GM12878 (cell line): ENCODE data around the gene TK2. TPM values are rescaled to one million over a fixed set of nuclear protein-coding genes. Genes with fewer than 3 reads are reported as not detected.

Source experiments
- CREM ChIP-seq: IDR thresholded peaks from 2 replicates; pipeline ENCODE4 v1.6.1; 2014; ENCODE audit warnings: antibody characterized with exemption, low read depth
- EED ChIP-seq: sonication (generic); IDR thresholded peaks from 2 replicates; pipeline ENCODE4 v1.6.1; 2016; ENCODE audit warnings: antibody characterized with exemption, low read depth
- EGR1 ChIP-seq, 2 experiments: IDR thresholded peaks; 1 replicate in 1 of 2; 2 replicates in 1 of 2; pipeline ENCODE4 v1.6.1; 2011 to 2012; ENCODE audit warnings: low read depth in 2 of 2, low read length in 2 of 2, borderline replicate concordance in 1 of 2, mild to moderate bottlenecking in 1 of 2, moderate library complexity in 1 of 2
- ETV6 ChIP-seq, 2 experiments: fragments of 450-650 bp in 1 of 2; IDR thresholded peaks in 1 of 2; conservative IDR thresholded peaks in 1 of 2; 2 replicates each; pipeline ENCODE4 v1.6.1; 2014; ENCODE audit warnings: antibody characterized with exemption in 1 of 2, borderline replicate concordance in 1 of 2, low read depth in 1 of 2, mild to moderate bottlenecking in 1 of 2, moderate library complexity in 1 of 2
- EZH2 ChIP-seq: IDR thresholded peaks from 2 replicates; pipeline ENCODE4 v1.6.1; 2012; ENCODE audit warnings: low read depth, mild to moderate bottlenecking, control low read depth, inconsistent platforms, low read length, borderline replicate concordance; ENCODE audit not compliant: control insufficient read depth
- GATAD2B ChIP-seq: fragments of 450-650 bp; conservative IDR thresholded peaks from 2 replicates; pipeline ENCODE4 v1.6.1; 2017; ENCODE audit warnings: low read depth, mild to moderate bottlenecking, moderate library complexity
- IRF5 ChIP-seq: fragments of 450-650 bp; IDR thresholded peaks from 2 replicates; pipeline ENCODE4 v1.6.1; 2017; ENCODE audit warnings: borderline replicate concordance
- KLF5 ChIP-seq: fragments of 450-650 bp; IDR thresholded peaks from 2 replicates; pipeline ENCODE4 v1.6.1; 2014; ENCODE audit warnings: mild to moderate bottlenecking; ENCODE audit not compliant: partially characterized antibody
- MEF2A ChIP-seq: IDR thresholded peaks from 2 replicates; pipeline ENCODE4 v1.6.1; 2011; ENCODE audit warnings: low read depth, mild to moderate bottlenecking, low read length, moderate library complexity; ENCODE audit not compliant: insufficient read depth
- NBN ChIP-seq: fragments of 450-650 bp; IDR thresholded peaks from 2 replicates; pipeline ENCODE4 v1.6.1; 2016
- PAX5 ChIP-seq: IDR thresholded peaks from 2 replicates; pipeline ENCODE4 v1.6.1; 2011; ENCODE audit warnings: low read depth, low read length, borderline replicate concordance
- RCOR1 ChIP-seq: conservative IDR thresholded peaks from 2 replicates; pipeline ENCODE4 v1.6.1; 2012; ENCODE audit warnings: low read depth, low read length, improper control_type of control experiment
- SIN3A ChIP-seq: IDR thresholded peaks from 2 replicates; pipeline ENCODE4 v1.6.1; 2012; ENCODE audit warnings: low read depth, low read length, improper control_type of control experiment
- SP1 ChIP-seq: IDR thresholded peaks from one replicate; pipeline ENCODE4 v1.6.1; 2011; ENCODE audit warnings: low read depth, low read length
- TCF12 ChIP-seq: IDR thresholded peaks from 2 replicates; pipeline ENCODE4 v1.6.1; 2011; ENCODE audit warnings: low read depth, mild to moderate bottlenecking, low read length
- USF2 ChIP-seq: IDR thresholded peaks from 2 replicates; pipeline ENCODE4 v1.6.1; 2011; ENCODE audit warnings: low read depth, low read length, improper control_type of control experiment, borderline replicate concordance
- YY1 ChIP-seq: IDR thresholded peaks from 2 replicates; pipeline ENCODE4 v1.6.1; 2011; ENCODE audit warnings: low read depth, mild to moderate bottlenecking, low read length
- ZNF24 ChIP-seq: fragments of 450-650 bp; IDR thresholded peaks from 2 replicates; pipeline ENCODE4 v1.6.1; 2017; ENCODE audit warnings: antibody characterized with exemption, mild to moderate bottlenecking
- polyA plus RNA-seq, 11 experiments: library from polyadenylated mRNA; depleted of rRNA in 4 of 11; unstranded in 6 of 11; stranded (reverse) in 5 of 11; fragments of >200 nt; fragmentation: Nextera tagmentation in 4 of 11; fragmentation: Illumina TruSeq in 1 of 11; extraction: Ambion mirVana in 4 of 11; extraction: Trizol in 1 of 11; gene quantifications; 1 replicate in 1 of 11; 2 replicates in 10 of 11; pipeline versions ENCODE4 v1.2.1 to v1.2.3, GENCODE V29; 2011 to 2016; ENCODE audit warnings: inconsistent platforms in 2 of 11, missing spikeins in 2 of 11, low read depth in 1 of 11
- total RNA-seq, 4 experiments: library from RNA; depleted of rRNA in 3 of 4; stranded (reverse); fragments of >200 nt in 3 of 4; fragmentation: Illumina TruSeq in 1 of 4; extraction: Trizol in 1 of 4; gene quantifications; 2 replicates each; pipeline versions ENCODE4 v1.2.1 to v1.2.3, GENCODE V29; 2013 to 2021
- TF ChIP-seq, protein P1 (sequence below): IDR thresholded peaks from 2 replicates; pipeline ENCODE4 v1.6.1; 2011; ENCODE audit warnings: borderline replicate concordance, low read depth, mild to moderate bottlenecking, moderate library complexity, mixed read lengths, low read length; ENCODE audit not compliant: insufficient read depth; ENCODE audit errors: extremely low read length
- TF ChIP-seq, protein P2 (sequence below): fragments of 450-650 bp; formaldehyde crosslinking; IDR thresholded peaks from 2 replicates; pipeline ENCODE4 v1.4.0; 2020; ENCODE audit warnings: mild to moderate bottlenecking, moderate library complexity

Gene TK2
- total and polyA plus RNA-seq, 10 of the 15 experiments (the other 5 are each of a cell fraction or from before 2014, with no cell fraction given): 1.3 to 12.4 (median 3.0) TPM

DNA sequence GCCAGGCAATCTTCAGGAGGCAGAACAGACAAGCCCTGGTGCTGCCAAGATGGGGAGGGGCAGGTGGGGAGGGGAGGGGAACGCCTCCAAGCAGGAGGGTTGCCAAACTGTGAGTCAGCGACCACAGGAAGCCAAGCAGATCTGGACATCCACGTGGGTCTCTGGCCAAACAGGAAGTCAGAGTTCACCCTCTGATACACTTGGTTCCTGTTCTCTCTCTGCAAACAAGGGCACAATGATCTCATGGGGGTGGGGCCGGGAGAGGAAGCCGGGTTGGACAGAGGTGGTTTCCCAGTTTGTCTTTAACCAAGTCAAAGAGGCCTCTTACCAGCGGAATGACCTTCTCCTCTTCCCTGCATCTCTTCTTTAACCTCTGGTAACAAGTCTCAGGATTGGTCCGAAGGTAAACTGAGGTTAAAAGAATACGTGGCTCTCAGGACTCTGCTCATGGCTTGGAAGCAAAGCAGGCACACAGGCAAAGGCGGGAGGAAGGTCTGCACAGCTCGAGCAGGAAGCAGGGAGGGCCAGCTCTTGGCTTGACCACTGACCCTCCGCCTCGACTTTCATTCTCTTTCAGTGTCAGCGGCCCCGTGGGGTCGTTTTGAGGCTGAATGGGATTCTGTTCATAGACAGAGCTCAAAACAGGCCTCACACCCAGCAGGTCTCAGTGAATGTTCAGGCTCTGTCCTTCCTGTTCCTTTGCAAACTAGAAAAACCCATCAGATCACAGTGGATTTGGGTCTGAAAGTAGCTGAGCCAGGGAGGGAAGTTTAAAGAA lies 32.9 kb downstream of the TK2 start (continued):
- TF ChIP-seq GATAD2B (0 out of 2 replicates have a peak, but pooled peaks have one; percentile 22), SP1 (no peak), IRF5 (no peak), EED (peak; percentile 87), YY1 (no peak), SIN3A (no peak), KLF5 (no peak), MEF2A (peak; percentile 88), ZNF24 (no peak), USF2 (peak; percentile 58), PAX5 (peak; percentile 100), RCOR1 (0 out of 2 replicates have a peak, but pooled peaks have one; percentile 85), NBN (peak; percentile 79), TCF12 (peak; percentile 73; the same call in 1 of the 2 replicates), CREM (peak; percentile 53; the same call in 1 of the 2 replicates), EZH2 (no peak), ETV6 (conservative IDR thresholded peaks at IDR 0.05 in 1 of 2, IDR thresholded peaks at IDR 0.05 in 1 of 2; ENCODE audit: borderline replicate concordance in 1 of 2, low read depth in 1 of 2) (peak in 1 of 2 experiments; percentile 90; a peak in 2 of 4 replicates), EGR1 (IDR thresholded peaks at IDR 0.05; ENCODE audit: borderline replicate concordance in 1 of 2, low read depth in 2 of 2, low read length in 2 of 2) (peak in 1 of 2 experiments; percentile 46; a peak in 2 of 3 replicates)
- TF ChIP-seq, protein P1, sequence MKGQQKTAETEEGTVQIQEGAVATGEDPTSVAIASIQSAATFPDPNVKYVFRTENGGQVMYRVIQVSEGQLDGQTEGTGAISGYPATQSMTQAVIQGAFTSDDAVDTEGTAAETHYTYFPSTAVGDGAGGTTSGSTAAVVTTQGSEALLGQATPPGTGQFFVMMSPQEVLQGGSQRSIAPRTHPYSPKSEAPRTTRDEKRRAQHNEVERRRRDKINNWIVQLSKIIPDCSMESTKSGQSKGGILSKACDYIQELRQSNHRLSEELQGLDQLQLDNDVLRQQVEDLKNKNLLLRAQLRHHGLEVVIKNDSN: peak; percentile 65
- TF ChIP-seq, protein P2, sequence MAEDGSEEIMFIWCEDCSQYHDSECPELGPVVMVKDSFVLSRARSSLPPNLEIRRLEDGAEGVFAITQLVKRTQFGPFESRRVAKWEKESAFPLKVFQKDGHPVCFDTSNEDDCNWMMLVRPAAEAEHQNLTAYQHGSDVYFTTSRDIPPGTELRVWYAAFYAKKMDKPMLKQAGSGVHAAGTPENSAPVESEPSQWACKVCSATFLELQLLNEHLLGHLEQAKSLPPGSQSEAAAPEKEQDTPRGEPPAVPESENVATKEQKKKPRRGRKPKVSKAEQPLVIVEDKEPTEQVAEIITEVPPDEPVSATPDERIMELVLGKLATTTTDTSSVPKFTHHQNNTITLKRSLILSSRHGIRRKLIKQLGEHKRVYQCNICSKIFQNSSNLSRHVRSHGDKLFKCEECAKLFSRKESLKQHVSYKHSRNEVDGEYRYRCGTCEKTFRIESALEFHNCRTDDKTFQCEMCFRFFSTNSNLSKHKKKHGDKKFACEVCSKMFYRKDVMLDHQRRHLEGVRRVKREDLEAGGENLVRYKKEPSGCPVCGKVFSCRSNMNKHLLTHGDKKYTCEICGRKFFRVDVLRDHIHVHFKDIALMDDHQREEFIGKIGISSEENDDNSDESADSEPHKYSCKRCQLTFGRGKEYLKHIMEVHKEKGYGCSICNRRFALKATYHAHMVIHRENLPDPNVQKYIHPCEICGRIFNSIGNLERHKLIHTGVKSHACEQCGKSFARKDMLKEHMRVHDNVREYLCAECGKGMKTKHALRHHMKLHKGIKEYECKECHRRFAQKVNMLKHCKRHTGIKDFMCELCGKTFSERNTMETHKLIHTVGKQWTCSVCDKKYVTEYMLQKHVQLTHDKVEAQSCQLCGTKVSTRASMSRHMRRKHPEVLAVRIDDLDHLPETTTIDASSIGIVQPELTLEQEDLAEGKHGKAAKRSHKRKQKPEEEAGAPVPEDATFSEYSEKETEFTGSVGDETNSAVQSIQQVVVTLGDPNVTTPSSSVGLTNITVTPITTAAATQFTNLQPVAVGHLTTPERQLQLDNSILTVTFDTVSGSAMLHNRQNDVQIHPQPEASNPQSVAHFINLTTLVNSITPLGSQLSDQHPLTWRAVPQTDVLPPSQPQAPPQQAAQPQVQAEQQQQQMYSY (CRISPR knock-in tag): no peak
